Measurements from ENCODE around the gene FAM120A. TPM values are rescaled to one million over a fixed set of nuclear protein-coding genes. Genes with fewer than 3 reads are reported as not detected.
A peak's percentile ranks its signal among the peaks of the same experiment; 100 is the strongest.

Gene FAM120A
- total RNA-seq, 5 donors from 2014 or later (not counting 1 experiment from before 2014, with no cell fraction given) = 76.0 to 96.3 (median 93.5) TPM

GRCh38 chr9:93566408-93567270 is 115.2 kb downstream of the FAM120A start:
- DNase-seq (peak; percentile 93 to 100 (median 97)), ATAC-seq (replicated peaks in 1 of 4) (peak; percentile 93 to 99 (median 96))
- Mint-ChIP-seq H3K9me3 (peaks cover 3 to 6% (median 3%) of the 10 kb centered on the region in 3 donors), H3K27me3 (no peaks in the 10 kb centered on the region), H3K36me3 (peaks cover 22% of the 10 kb centered on the region), H3K27ac (peak overlapping the region; percentile 94 to 95), H3K4me3 (peak overlapping the region; percentile 80 to 86 (median 82)), H3K4me1 (peaks cover 18 to 27% (median 18%) of the 10 kb centered on the region in 3 donors)
- Histone ChIP-seq H3K36me3 (ENCODE audit: control insufficient read depth in 2 of 2, extremely low read depth in 1 of 2, insufficient read depth in 1 of 2, low read length in 1 of 2) (peaks cover 21 to 27% of the 10 kb centered on the region in 2 donors), H3K27me3 (replicated peaks in 1 of 2; ENCODE audit: control insufficient read depth in 2 of 2, extremely low read depth in 1 of 2, insufficient read depth in 2 of 2, low read length in 1 of 2) (no peaks in the 10 kb centered on the region), H3K4me3 (ENCODE audit: control insufficient read depth in 1 of 2, extremely low read depth in 1 of 2, low read length in 1 of 2) (peak overlapping the region; percentile 62 to 75), H3K27ac (ENCODE audit: low read length) (peak overlapping the region; percentile 88), H3K9me3 (peaks cover 2% of the 10 kb centered on the region), H3K4me1 (ENCODE audit: control insufficient read depth in 1 of 2, extremely low read depth in 1 of 2, insufficient read depth in 2 of 2, low read length in 2 of 2) (peaks cover 0 to 13% of the 10 kb centered on the region in 2 experiments)
- WGBS (ENCODE audit: insufficient coverage) = 2% methylated on average over 62 of the region's 69 CpGs
- POLR2A ChIA-PET = interaction anchor here in 1 of 2 donors (0.6 to 1.3 kb wide), 3 partner anchors 9 to 752 kb away, joined by 3 read pairs; no protein-coding TSS in a partner anchor
- CTCF ChIA-PET = interaction anchor here (0.5 to 1.7 kb wide), 20 partner anchors 9 to 1452 kb away, joined by 3 to 14 read pairs (median 3); partner anchors contain the start of genes FAM120AOS (in 1 of the 2) and PHF2 (in 1 of the 2)

DNA sequence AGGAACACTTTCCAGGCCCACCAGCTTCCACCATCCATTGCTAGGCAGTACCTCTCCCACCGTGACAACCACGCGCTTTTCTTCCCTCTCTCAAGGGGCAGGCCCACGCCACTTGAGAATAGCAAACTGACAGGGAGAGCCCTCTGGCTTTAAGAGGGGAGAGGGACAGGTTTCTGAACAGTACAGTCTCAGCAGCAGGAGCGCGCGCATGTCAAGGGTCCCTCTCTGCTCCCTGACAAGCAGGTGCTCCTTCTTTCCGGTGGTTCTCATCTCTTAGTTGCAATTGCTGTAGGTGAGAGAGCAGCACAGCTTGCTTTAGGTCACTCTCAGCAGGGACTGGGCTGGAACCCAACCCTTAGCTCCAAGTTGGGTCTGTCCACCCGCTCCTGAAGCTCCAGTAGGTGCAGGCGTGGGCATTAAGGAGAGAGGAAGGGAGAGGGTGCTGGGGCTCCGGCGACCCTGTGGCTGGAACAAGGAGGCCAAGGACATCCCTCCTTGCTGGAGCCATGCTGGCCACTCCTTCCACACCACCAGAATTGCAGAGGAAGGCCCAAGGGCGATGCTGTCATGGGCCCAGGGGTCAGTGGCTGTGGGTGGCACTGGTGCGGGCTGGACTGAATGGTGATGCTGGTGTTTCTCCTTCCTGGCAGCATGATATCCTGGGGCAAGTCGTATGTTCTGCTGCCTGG is 115.9 kb downstream of the FAM120A start:
- Mint-ChIP-seq H3K4me3 (peak overlapping the region; percentile 80 to 86 (median 82)), H3K36me3 (peaks cover 16% of the 10 kb centered on the region), H3K9me3 (peaks cover 3 to 6% (median 3%) of the 10 kb centered on the region in 3 donors), H3K27me3 (no peaks in the 10 kb centered on the region), H3K27ac (peak overlapping the region; percentile 94 to 95), H3K4me1 (peaks cover 18 to 27% (median 18%) of the 10 kb centered on the region in 3 donors)
- Histone ChIP-seq H3K36me3 (ENCODE audit: control insufficient read depth in 2 of 2, extremely low read depth in 1 of 2, insufficient read depth in 1 of 2, low read length in 1 of 2) (peaks cover 16 to 19% of the 10 kb centered on the region in 2 donors), H3K4me3 (ENCODE audit: control insufficient read depth in 1 of 2, extremely low read depth in 1 of 2, low read length in 1 of 2) (peak overlapping the region; percentile 62 to 75), H3K27ac (ENCODE audit: low read length) (peak overlapping the region; percentile 88), H3K9me3 (peaks cover 2% of the 10 kb centered on the region), H3K27me3 (replicated peaks in 1 of 2; ENCODE audit: control insufficient read depth in 2 of 2, extremely low read depth in 1 of 2, insufficient read depth in 2 of 2, low read length in 1 of 2) (no peaks in the 10 kb centered on the region), H3K4me1 (ENCODE audit: control insufficient read depth in 1 of 2, extremely low read depth in 1 of 2, insufficient read depth in 2 of 2, low read length in 2 of 2) (peaks cover 0 to 13% of the 10 kb centered on the region in 2 experiments)
- CTCF ChIA-PET = interaction anchor here in 1 of 2 donors (1.2 to 1.7 kb wide), 5 partner anchors 11 to 503 kb away, joined by 3 to 14 read pairs (median 9); partner anchors contain the start of gene FAM120AOS
- peak in 1 of 4 experiments; percentile 1 for ATAC-seq (replicated peaks in 1 of 4)
- POLR2A ChIA-PET = interaction anchor here in 1 of 2 donors (1.3 kb wide), 1 partner anchor 8 kb away, joined by 3 read pairs; no protein-coding TSS in a partner anchor
- 84% methylated on average over 4 of the region's 15 CpGs for WGBS (ENCODE audit: insufficient coverage)
- DNase-seq = no peak

- no peak overlapping the region for H3K27ac ChIP-seq (ENCODE audit: low read length)
- POLR2A ChIA-PET = no interaction called here
- WGBS (ENCODE audit: insufficient coverage) = 100% methylated on average over 2 of the region's 5 CpGs
- Mint-ChIP-seq H3K36me3 (peaks cover 12% of the 10 kb centered on the region), H3K4me3 (no peak overlapping the region), H3K9me3 (peaks cover 3 to 6% (median 3%) of the 10 kb centered on the region in 3 donors), H3K27me3 (no peaks in the 10 kb centered on the region), H3K4me1 (peaks cover 18 to 29% (median 18%) of the 10 kb centered on the region in 3 donors), H3K27ac (no peak overlapping the region)
- H3K4me1 ChIP-seq (ENCODE audit: control insufficient read depth in 1 of 2, extremely low read depth in 1 of 2, insufficient read depth in 2 of 2, low read length in 2 of 2) = peaks cover 0 to 13% of the 10 kb centered on the region in 2 experiments
- peaks cover 9 to 11% of the 10 kb centered on the region in 2 donors for H3K36me3 ChIP-seq (ENCODE audit: control insufficient read depth in 2 of 2, extremely low read depth in 1 of 2, insufficient read depth in 1 of 2, low read length in 1 of 2)
- H3K27me3 ChIP-seq (replicated peaks in 1 of 2; ENCODE audit: control insufficient read depth in 2 of 2, extremely low read depth in 1 of 2, insufficient read depth in 2 of 2, low read length in 1 of 2) = no peaks in the 10 kb centered on the region
- CTCF ChIA-PET = no interaction called here
- H3K9me3 ChIP-seq = peaks cover 2% of the 10 kb centered on the region
- H3K4me3 ChIP-seq (ENCODE audit: control insufficient read depth in 1 of 2, extremely low read depth in 1 of 2, low read length in 1 of 2) = no peak overlapping the region
- DNase-seq (no peak), ATAC-seq (replicated peaks in 1 of 4) (no peak)
These were observed 116.7 kb downstream of the FAM120A start for GRCh38 chr9:93568169-93568568.

- H3K4me3 ChIP-seq (ENCODE audit: control insufficient read depth in 1 of 2, extremely low read depth in 1 of 2, low read length in 1 of 2) = no peak overlapping the region
- WGBS (ENCODE audit: insufficient coverage) = 100% methylated on average over 1 of the region's 1 CpG
- H3K9me3 Mint-ChIP-seq = peaks cover 3 to 6% (median 3%) of the 10 kb centered on the region in 3 donors
- H3K4me1 ChIP-seq (ENCODE audit: control insufficient read depth in 1 of 2, extremely low read depth in 1 of 2, insufficient read depth in 2 of 2, low read length in 2 of 2) = peaks cover 2 to 16% of the 10 kb centered on the region in 2 experiments
- peaks cover 3% of the 10 kb centered on the region for H3K36me3 Mint-ChIP-seq
- H3K27me3 ChIP-seq (replicated peaks in 1 of 2; ENCODE audit: control insufficient read depth in 2 of 2, extremely low read depth in 1 of 2, insufficient read depth in 2 of 2, low read length in 1 of 2) = no peaks in the 10 kb centered on the region
- H3K4me3 Mint-ChIP-seq = no peak overlapping the region
- ATAC-seq (replicated peaks in 1 of 4) = no peak
- ChIA-PET CTCF (no interaction called here), POLR2A (no interaction called here)
- H3K27me3 Mint-ChIP-seq = no peaks in the 10 kb centered on the region
- peaks cover 2% of the 10 kb centered on the region for H3K9me3 ChIP-seq
- H3K36me3 ChIP-seq (ENCODE audit: control insufficient read depth in 2 of 2, extremely low read depth in 1 of 2, insufficient read depth in 1 of 2, low read length in 1 of 2) = no peaks in the 10 kb centered on the region
- H3K4me1 Mint-ChIP-seq = peaks cover 20 to 37% (median 22%) of the 10 kb centered on the region in 3 donors
- H3K27ac Mint-ChIP-seq = peak overlapping the region in 1 of 2 donors; percentile 58
- H3K27ac ChIP-seq (ENCODE audit: low read length) = no peak overlapping the region
- no peak for DNase-seq
These were observed 118.2 kb downstream of the FAM120A start for GRCh38 chr9:93569621-93570174.

DNA sequence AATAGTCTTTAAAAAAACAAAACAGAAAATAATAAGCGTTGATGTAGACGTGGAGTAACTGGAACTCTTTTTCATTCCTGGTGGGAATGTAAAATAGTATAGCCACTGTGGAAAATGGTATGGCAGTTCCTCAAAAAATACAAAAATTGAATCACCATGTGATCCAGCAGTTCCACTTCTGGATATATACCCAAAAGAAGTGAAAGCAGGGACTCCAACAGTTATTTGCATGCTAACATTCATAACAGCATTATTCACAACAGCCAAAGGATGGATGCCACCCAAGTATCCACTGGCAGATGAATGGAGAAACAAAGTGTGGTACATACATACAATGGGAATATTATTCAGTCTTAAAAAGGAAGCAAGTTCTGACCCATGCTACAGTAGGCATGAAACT is 120.7 kb downstream of the FAM120A start:
- peaks cover 3 to 6% (median 3%) of the 10 kb centered on the region in 3 donors for H3K9me3 Mint-ChIP-seq
- Histone ChIP-seq H3K4me3 (ENCODE audit: control insufficient read depth in 1 of 2, extremely low read depth in 1 of 2, low read length in 1 of 2) (no peak overlapping the region), H3K9me3 (peaks cover 2% of the 10 kb centered on the region), H3K27ac (ENCODE audit: low read length) (no peak overlapping the region), H3K4me1 (ENCODE audit: control insufficient read depth in 1 of 2, extremely low read depth in 1 of 2, insufficient read depth in 2 of 2, low read length in 2 of 2) (peaks cover 8 to 21% of the 10 kb centered on the region in 2 experiments), H3K27me3 (replicated peaks in 1 of 2; ENCODE audit: control insufficient read depth in 2 of 2, extremely low read depth in 1 of 2, insufficient read depth in 2 of 2, low read length in 1 of 2) (no peaks in the 10 kb centered on the region), H3K36me3 (ENCODE audit: control insufficient read depth in 2 of 2, extremely low read depth in 1 of 2, insufficient read depth in 1 of 2, low read length in 1 of 2) (no peaks in the 10 kb centered on the region)
- no peak for ATAC-seq (replicated peaks in 1 of 4)
- H3K27me3 Mint-ChIP-seq = no peaks in the 10 kb centered on the region
- DNase-seq = no peak
- peaks cover 15 to 28% (median 19%) of the 10 kb centered on the region in 3 donors for H3K4me1 Mint-ChIP-seq
- peak overlapping the region in 1 of 2 donors; percentile 44 for H3K27ac Mint-ChIP-seq
- no peak overlapping the region for H3K4me3 Mint-ChIP-seq
- peaks cover 3% of the 10 kb centered on the region for H3K36me3 Mint-ChIP-seq
- POLR2A ChIA-PET = interaction anchor here in 1 of 2 donors (0.6 kb wide), 1 partner anchor 509 kb away, joined by 3 read pairs; no protein-coding TSS in a partner anchor
- no CpG with 5 or more reads among the region's 2 CpGs for WGBS (ENCODE audit: insufficient coverage)
- CTCF ChIA-PET = no interaction called here

Measured in T-cell (primary cell).